PFSK-1 (cell line): ENCODE measurements around the gene ITGA3.

Experiments
- FOXP2 ChIP-seq: optimal IDR thresholded peaks from 2 replicates; pipeline ENCODE3; 2011; ENCODE audit warnings: borderline replicate concordance, control low read depth, inconsistent platforms; ENCODE audit not compliant: insufficient read depth; ENCODE audit errors: extremely low read length, extremely low read depth
- POLR2AphosphoS5 ChIP-seq: IDR thresholded peaks from 2 replicates; pipeline ENCODE4 v1.6.1; 2012; ENCODE audit warnings: low read depth, mild to moderate bottlenecking, control low read depth, low read length, moderate library complexity
- REST ChIP-seq, 2 experiments: IDR thresholded peaks; 2 replicates each; pipeline versions ENCODE4 v1.6.1 to v1.8.0; 2011 to 2012; ENCODE audit warnings: low read depth in 2 of 2, low read length in 2 of 2, control low read depth in 1 of 2, inconsistent platforms in 1 of 2, mild to moderate bottlenecking in 1 of 2, moderate library complexity in 1 of 2; ENCODE audit not compliant: insufficient read depth in 1 of 2
- SIN3A ChIP-seq: IDR thresholded peaks from 2 replicates; pipeline ENCODE4 v1.6.1; 2012; ENCODE audit warnings: mild to moderate bottlenecking, low read length, moderate library complexity, borderline replicate concordance; ENCODE audit not compliant: insufficient read depth
- TAF1 ChIP-seq: IDR thresholded peaks from 2 replicates; pipeline ENCODE4 v1.6.1; 2012; ENCODE audit warnings: low read length, control low read depth, borderline replicate concordance; ENCODE audit not compliant: insufficient read depth

- no peak for TF ChIP-seq POLR2AphosphoS5
- no peak for TF ChIP-seq REST (IDR thresholded peaks at IDR 0.05; ENCODE audit: insufficient read depth in 1 of 2, low read depth in 2 of 2, low read length in 2 of 2)
- no peak for TF ChIP-seq TAF1
- no peak for TF ChIP-seq SIN3A
- TF ChIP-seq FOXP2: no peak
Measured at GRCh38 chr17:50111673-50112655, 56.1 kb downstream of the ITGA3 start.
